Loucy (cell line): ENCODE results near the gene FAM156B.
"Not testable (repeated sequence)": the region's sequence is repeated elsewhere in the genome, so short reads cannot be mapped to it uniquely, and the experiment has no call there.

Experiments
- EZH2phosphoT487 ChIP-seq: fragments of 200-600 bp; IDR thresholded peaks from 2 replicates; pipeline ENCODE4 v1.6.1; 2018; ENCODE audit warnings: antibody characterized with exemption, mild to moderate bottlenecking, moderate library complexity, borderline replicate concordance
- TF ChIP-seq, protein P1 (sequence below): fragments of 200-600 bp; sonication (generic); conservative IDR thresholded peaks from 2 replicates; pipeline ENCODE4 v1.5.1; 2014; ENCODE audit warnings: mild to moderate bottlenecking, antibody characterized with exemption, low read length

DNA sequence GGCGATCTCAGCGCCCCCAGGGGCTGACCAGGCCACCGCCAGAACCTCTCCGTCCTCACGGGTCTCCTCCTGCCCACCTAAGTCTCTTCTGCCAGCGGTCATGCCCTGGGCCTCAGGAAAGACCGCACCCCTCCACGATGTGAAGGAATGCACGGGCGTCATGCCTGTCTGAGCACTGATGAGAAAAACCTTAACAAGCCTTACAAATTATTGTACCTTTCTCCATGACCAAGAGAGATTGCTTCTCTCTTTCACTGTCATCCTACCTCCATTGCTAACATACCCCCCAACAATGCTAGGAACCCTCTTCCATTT, 38.3 kb downstream of the FAM156B start:
- TF ChIP-seq, protein P1, sequence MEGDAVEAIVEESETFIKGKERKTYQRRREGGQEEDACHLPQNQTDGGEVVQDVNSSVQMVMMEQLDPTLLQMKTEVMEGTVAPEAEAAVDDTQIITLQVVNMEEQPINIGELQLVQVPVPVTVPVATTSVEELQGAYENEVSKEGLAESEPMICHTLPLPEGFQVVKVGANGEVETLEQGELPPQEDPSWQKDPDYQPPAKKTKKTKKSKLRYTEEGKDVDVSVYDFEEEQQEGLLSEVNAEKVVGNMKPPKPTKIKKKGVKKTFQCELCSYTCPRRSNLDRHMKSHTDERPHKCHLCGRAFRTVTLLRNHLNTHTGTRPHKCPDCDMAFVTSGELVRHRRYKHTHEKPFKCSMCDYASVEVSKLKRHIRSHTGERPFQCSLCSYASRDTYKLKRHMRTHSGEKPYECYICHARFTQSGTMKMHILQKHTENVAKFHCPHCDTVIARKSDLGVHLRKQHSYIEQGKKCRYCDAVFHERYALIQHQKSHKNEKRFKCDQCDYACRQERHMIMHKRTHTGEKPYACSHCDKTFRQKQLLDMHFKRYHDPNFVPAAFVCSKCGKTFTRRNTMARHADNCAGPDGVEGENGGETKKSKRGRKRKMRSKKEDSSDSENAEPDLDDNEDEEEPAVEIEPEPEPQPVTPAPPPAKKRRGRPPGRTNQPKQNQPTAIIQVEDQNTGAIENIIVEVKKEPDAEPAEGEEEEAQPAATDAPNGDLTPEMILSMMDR, result not testable (repeated sequence)
- TF ChIP-seq EZH2phosphoT487, result not testable (repeated sequence)
